SU-DHL-6 (cell line): ENCODE results near the gene LAMA2.

Experiments used
- H2AFZ ChIP-seq: fragments of 200-600 bp; sonication (generic); 2 replicates; pipeline ENCODE4 v1.6.1; 2014; ENCODE audit warnings: low read depth, mild to moderate bottlenecking, moderate library complexity, mixed read lengths, antibody characterized with exemption, low read length; ENCODE audit not compliant: severe bottlenecking
- H3F3A ChIP-seq: fragments of 200-600 bp; shearing (Covaris generic); 2 replicates; pipeline ENCODE4 v1.6.0; 2016; ENCODE audit warnings: antibody characterized with exemption, mild to moderate bottlenecking; ENCODE audit not compliant: insufficient read depth
- H3K27ac ChIP-seq: fragments of 200-600 bp; sonication (generic); 2 replicates; pipeline ENCODE4 v1.5.1; 2016; ENCODE audit warnings: low read depth, mild to moderate bottlenecking, low read length, moderate library complexity, mixed read lengths
- H3K27me3 ChIP-seq: fragments of 200-600 bp; sonication (generic), shearing (Covaris generic); 2 replicates; pipeline ENCODE4 v1.6.0; 2014; ENCODE audit warnings: mild to moderate bottlenecking, low read length
- H3K36me3 ChIP-seq: fragments of 200-600 bp; sonication (generic); 2 replicates; pipeline ENCODE4 v1.6.1; 2014; ENCODE audit warnings: mild to moderate bottlenecking, low read length, mixed read lengths
- H3K4me2 ChIP-seq: fragments of 300-600, 200-600 bp; shearing (Covaris generic), sonication (generic); 2 replicates; pipeline ENCODE4 v1.6.0; 2014; ENCODE audit warnings: low read length, low read depth, mild to moderate bottlenecking; ENCODE audit not compliant: poor library complexity, severe bottlenecking
- H3K4me3 ChIP-seq: fragments of 200-600 bp; sonication (generic); 2 replicates; pipeline ENCODE4 v1.5.1; 2014; ENCODE audit warnings: antibody characterized with exemption, low read length, mild to moderate bottlenecking, mixed read lengths; ENCODE audit not compliant: insufficient read depth, poor library complexity, severe bottlenecking
- H3K79me2 ChIP-seq: fragments of 200-600 bp; sonication (generic); 2 replicates; pipeline ENCODE4 v1.6.1; 2014; ENCODE audit warnings: mild to moderate bottlenecking, low read length, moderate library complexity; ENCODE audit not compliant: insufficient read depth
- H3K9ac ChIP-seq: fragments of 200-600 bp; sonication (generic); 2 replicates; pipeline ENCODE4 v1.7.0; 2014; ENCODE audit warnings: mild to moderate bottlenecking, low read length
- H3K9me2 ChIP-seq: fragments of 200-600 bp; sonication (generic); replicated peaks from 2 replicates; pipeline ENCODE4 v1.6.1; 2014; ENCODE audit warnings: low read length; ENCODE audit not compliant: insufficient read depth
- H3K9me3 ChIP-seq: fragments of 200-600 bp; sonication (generic); 2 replicates; pipeline ENCODE4 v1.6.1; 2014; ENCODE audit warnings: low read length, mixed read lengths; ENCODE audit not compliant: insufficient read depth
- H4K20me1 ChIP-seq: fragments of 200-600 bp; sonication (generic); 2 replicates; pipeline ENCODE4 v1.6.1; 2014; ENCODE audit warnings: low read depth, mild to moderate bottlenecking, antibody characterized with exemption, low read length, moderate library complexity, mixed read lengths
- EZH2phosphoT487 ChIP-seq: fragments of 200-600 bp; sonication (generic), shearing (Covaris generic); conservative IDR thresholded peaks from 2 replicates; pipeline ENCODE4 v1.6.1; 2018; ENCODE audit warnings: mild to moderate bottlenecking, antibody characterized with exemption, low read length, moderate library complexity, mixed read lengths
- TF ChIP-seq, protein P1 (sequence below): fragments of 200-600 bp; sonication (generic); IDR thresholded peaks from one replicate; pipeline ENCODE4 v1.5.1; 2017; ENCODE audit warnings: antibody characterized with exemption, mild to moderate bottlenecking, low read length, moderate library complexity; ENCODE audit not compliant: insufficient read depth, poor library complexity, severe bottlenecking

The LAMA2 gene

GRCh38 chr6:129110690-129111343, 227.9 kb downstream of the LAMA2 start:
- no peak overlapping the region for H2AFZ ChIP-seq
- H3K36me3 ChIP-seq: no peaks in the 10 kb centered on the region
- H3K79me2 ChIP-seq: no peaks in the 10 kb centered on the region
- H3K27me3 ChIP-seq: no peaks in the 10 kb centered on the region; the same call in 1 of the 2 replicates
- TF ChIP-seq, protein P1, sequence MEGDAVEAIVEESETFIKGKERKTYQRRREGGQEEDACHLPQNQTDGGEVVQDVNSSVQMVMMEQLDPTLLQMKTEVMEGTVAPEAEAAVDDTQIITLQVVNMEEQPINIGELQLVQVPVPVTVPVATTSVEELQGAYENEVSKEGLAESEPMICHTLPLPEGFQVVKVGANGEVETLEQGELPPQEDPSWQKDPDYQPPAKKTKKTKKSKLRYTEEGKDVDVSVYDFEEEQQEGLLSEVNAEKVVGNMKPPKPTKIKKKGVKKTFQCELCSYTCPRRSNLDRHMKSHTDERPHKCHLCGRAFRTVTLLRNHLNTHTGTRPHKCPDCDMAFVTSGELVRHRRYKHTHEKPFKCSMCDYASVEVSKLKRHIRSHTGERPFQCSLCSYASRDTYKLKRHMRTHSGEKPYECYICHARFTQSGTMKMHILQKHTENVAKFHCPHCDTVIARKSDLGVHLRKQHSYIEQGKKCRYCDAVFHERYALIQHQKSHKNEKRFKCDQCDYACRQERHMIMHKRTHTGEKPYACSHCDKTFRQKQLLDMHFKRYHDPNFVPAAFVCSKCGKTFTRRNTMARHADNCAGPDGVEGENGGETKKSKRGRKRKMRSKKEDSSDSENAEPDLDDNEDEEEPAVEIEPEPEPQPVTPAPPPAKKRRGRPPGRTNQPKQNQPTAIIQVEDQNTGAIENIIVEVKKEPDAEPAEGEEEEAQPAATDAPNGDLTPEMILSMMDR: no peak
- TF ChIP-seq EZH2phosphoT487: no peak
- H3K9ac ChIP-seq: no peak overlapping the region
- H3K4me2 ChIP-seq: no peak overlapping the region
- no peaks in the 10 kb centered on the region for H3F3A ChIP-seq
- no peaks in the 10 kb centered on the region for H4K20me1 ChIP-seq
- H3K4me3 ChIP-seq: no peak overlapping the region
- H3K27ac ChIP-seq: no peak overlapping the region
- no peaks in the 10 kb centered on the region for H3K9me2 ChIP-seq
- H3K9me3 ChIP-seq: no peaks in the 10 kb centered on the region

DNA sequence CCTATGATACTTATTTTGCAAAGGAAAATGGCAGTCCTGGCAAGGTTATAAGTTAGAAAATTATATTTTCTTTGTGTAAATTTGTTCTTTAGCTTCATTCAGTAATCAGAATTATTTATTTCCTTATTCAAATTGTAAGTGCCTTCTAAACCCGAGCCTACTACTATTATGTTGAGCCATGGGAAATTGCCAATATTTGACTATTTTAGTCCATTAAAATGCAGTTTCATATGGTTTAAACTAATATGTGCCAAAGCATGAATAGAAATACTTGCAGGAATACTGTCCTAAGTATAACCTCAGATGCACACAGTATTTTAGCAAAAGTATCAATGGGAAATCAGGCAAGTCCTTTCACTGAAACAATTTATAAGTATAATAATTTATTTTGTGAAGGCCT, 228.4 kb downstream of the LAMA2 start:
- Histone ChIP-seq H2AFZ (no peak overlapping the region), H3K27me3 (no peaks in the 10 kb centered on the region; the same call in 1 of the 2 replicates), H3K4me3 (no peak overlapping the region), H3K27ac (no peak overlapping the region), H3F3A (no peaks in the 10 kb centered on the region), H3K36me3 (no peaks in the 10 kb centered on the region), H3K9me2 (no peaks in the 10 kb centered on the region), H3K79me2 (no peaks in the 10 kb centered on the region), H3K9me3 (no peaks in the 10 kb centered on the region), H4K20me1 (no peaks in the 10 kb centered on the region), H3K4me2 (no peak overlapping the region), H3K9ac (no peak overlapping the region)
- no peak for TF ChIP-seq EZH2phosphoT487
- TF ChIP-seq, protein P1: no peak

DNA sequence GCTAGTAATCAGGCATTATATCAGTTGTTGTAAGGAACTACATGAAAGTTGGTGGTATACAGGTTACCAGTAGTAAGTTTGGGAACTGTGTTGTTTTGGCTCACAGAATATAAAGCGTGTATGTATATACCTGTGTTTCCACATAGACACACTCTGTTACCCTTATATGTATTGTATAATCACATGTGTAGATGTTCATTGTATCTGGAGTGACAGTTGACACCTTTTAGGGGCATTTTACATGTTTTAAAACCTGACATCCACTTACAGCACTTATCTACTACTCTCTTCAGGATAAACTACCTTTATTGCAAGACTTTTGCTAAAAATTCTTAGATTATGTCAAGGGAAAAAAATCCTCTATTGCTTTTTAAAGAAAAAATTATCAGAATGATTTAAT, 228.9 kb downstream of the LAMA2 start:
- Histone ChIP-seq H3K4me3 (no peak overlapping the region), H3K27ac (no peak overlapping the region), H3K36me3 (no peaks in the 10 kb centered on the region), H3K9ac (no peak overlapping the region), H2AFZ (no peak overlapping the region), H4K20me1 (no peaks in the 10 kb centered on the region), H3F3A (no peaks in the 10 kb centered on the region), H3K4me2 (no peak overlapping the region), H3K9me2 (no peaks in the 10 kb centered on the region), H3K79me2 (no peaks in the 10 kb centered on the region), H3K27me3 (no peaks in the 10 kb centered on the region; the same call in 1 of the 2 replicates), H3K9me3 (no peaks in the 10 kb centered on the region)
- TF ChIP-seq, protein P1: no peak
- TF ChIP-seq EZH2phosphoT487: no peak
